ENCODE results near the gene EDA. TPM values are rescaled to one million over a fixed set of nuclear protein-coding genes. Genes with fewer than 3 reads are reported as not detected.

Gene EDA
- total RNA-seq, 1 donor from 2014 or later: 1.1 TPM

GRCh38 chrX:69987691-69988090 lies 371.8 kb downstream of the EDA start:
- no peak overlapping the region for H3K27ac Mint-ChIP-seq (ENCODE audit: unreplicated experiment)
- no peaks in the 10 kb centered on the region for H3K27me3 Mint-ChIP-seq (ENCODE audit: low read depth)
- DNase-seq (ENCODE audit: low spot score): no peak
- TF ChIP-seq CTCF (IDR thresholded peaks at IDR 0.05): no peak
- no peaks in the 10 kb centered on the region for H3K36me3 Mint-ChIP-seq (ENCODE audit: low read depth)
- H3K4me3 Mint-ChIP-seq (ENCODE audit: unreplicated experiment): no peak overlapping the region
- H3K4me1 Mint-ChIP-seq (ENCODE audit: low read depth): no peaks in the 10 kb centered on the region
- peaks cover 15% of the 10 kb centered on the region for H3K9me3 Mint-ChIP-seq (ENCODE audit: low read depth)

- H3K27me3 Mint-ChIP-seq (ENCODE audit: low read depth): no peaks in the 10 kb centered on the region
- H3K4me1 Mint-ChIP-seq (ENCODE audit: low read depth): no peaks in the 10 kb centered on the region
- H3K27ac Mint-ChIP-seq (ENCODE audit: unreplicated experiment): no peak overlapping the region
- H3K36me3 Mint-ChIP-seq (ENCODE audit: low read depth): no peaks in the 10 kb centered on the region
- TF ChIP-seq CTCF (IDR thresholded peaks at IDR 0.05): no peak
- H3K9me3 Mint-ChIP-seq (ENCODE audit: low read depth): peaks cover 17% of the 10 kb centered on the region
- H3K4me3 Mint-ChIP-seq (ENCODE audit: unreplicated experiment): no peak overlapping the region
- DNase-seq (ENCODE audit: low spot score): no peak
These were observed 373.1 kb downstream of the EDA start for GRCh38 chrX:69988955-69989394.

GRCh38 chrX:69991685-69992084 lies 375.8 kb downstream of the EDA start:
- Mint-ChIP-seq H3K27me3 (ENCODE audit: low read depth) (no peaks in the 10 kb centered on the region), H3K27ac (ENCODE audit: unreplicated experiment) (no peak overlapping the region), H3K9me3 (ENCODE audit: low read depth) (peaks cover 23% of the 10 kb centered on the region), H3K4me3 (ENCODE audit: unreplicated experiment) (no peak overlapping the region), H3K4me1 (ENCODE audit: low read depth) (no peaks in the 10 kb centered on the region), H3K36me3 (ENCODE audit: low read depth) (no peaks in the 10 kb centered on the region)
- DNase-seq (ENCODE audit: low spot score): no peak
- TF ChIP-seq CTCF (IDR thresholded peaks at IDR 0.05): no peak

GRCh38 chrX:69993494-69993893 lies 377.6 kb downstream of the EDA start:
- Mint-ChIP-seq H3K9me3 (ENCODE audit: low read depth) (peaks cover 23% of the 10 kb centered on the region), H3K4me3 (ENCODE audit: unreplicated experiment) (no peak overlapping the region), H3K36me3 (ENCODE audit: low read depth) (no peaks in the 10 kb centered on the region), H3K4me1 (ENCODE audit: low read depth) (no peaks in the 10 kb centered on the region), H3K27me3 (ENCODE audit: low read depth) (no peaks in the 10 kb centered on the region), H3K27ac (ENCODE audit: unreplicated experiment) (no peak overlapping the region)
- TF ChIP-seq CTCF (IDR thresholded peaks at IDR 0.05): no peak
- no peak for DNase-seq (ENCODE audit: low spot score)

DNA sequence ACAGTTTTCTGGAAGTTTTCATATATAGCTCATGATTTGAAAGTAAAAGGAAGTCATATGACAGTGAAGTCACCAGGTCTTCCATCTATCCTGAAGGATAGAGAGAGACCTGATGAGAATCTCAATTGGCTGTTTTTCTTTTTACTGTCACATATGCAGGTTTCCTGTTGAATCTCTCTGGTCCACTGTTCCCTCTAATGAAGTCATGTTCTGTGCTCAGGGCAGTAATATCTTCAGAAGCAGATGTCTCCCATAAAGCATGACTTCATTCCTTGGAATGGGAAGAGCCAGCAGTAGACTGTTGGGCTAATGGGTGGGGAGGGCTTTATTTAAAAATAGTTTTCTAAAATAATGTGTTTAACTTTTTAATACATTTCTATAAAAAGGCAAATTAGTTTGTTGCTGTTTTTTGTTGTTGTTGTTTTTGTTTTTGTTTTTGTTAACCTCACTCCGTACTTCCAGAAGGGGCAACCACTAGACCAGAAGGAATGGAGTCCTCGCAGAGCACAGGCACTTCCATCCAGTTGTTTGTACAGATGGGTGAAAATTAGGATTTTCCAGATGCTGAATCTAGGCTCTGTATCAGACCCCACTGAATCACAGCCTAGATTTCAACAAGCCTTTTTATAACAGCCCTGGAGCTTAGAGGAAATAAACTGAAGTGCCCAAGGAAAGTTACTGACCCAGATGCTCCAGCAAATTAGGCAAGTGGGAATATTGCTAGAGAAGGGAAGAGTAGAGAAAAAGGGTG lies 379.6 kb downstream of the EDA start:
- Mint-ChIP-seq H3K36me3 (ENCODE audit: low read depth) (no peaks in the 10 kb centered on the region), H3K27ac (ENCODE audit: unreplicated experiment) (no peak overlapping the region), H3K4me1 (ENCODE audit: low read depth) (no peaks in the 10 kb centered on the region), H3K27me3 (ENCODE audit: low read depth) (no peaks in the 10 kb centered on the region), H3K9me3 (ENCODE audit: low read depth) (peaks cover 26% of the 10 kb centered on the region), H3K4me3 (ENCODE audit: unreplicated experiment) (no peak overlapping the region)
- TF ChIP-seq CTCF (IDR thresholded peaks at IDR 0.05): no peak
- no peak for DNase-seq (ENCODE audit: low spot score)

All from chondrocyte (in vitro differentiated cells).